ENCODE results near the gene SMIM14. TPM values are rescaled to one million over a fixed set of nuclear protein-coding genes. Genes with fewer than 3 reads are reported as not detected.

SMIM14 gene
- total and polyA plus RNA-seq, 2 donors (not counting 1 experiment from before 2014, with no cell fraction given) = 39.0 to 41.4 TPM

GRCh38 chr4:39569209-39569608 lies 69.5 kb downstream of the SMIM14 start:
- Histone ChIP-seq H3K36me3 (ENCODE audit: control insufficient read depth, insufficient read depth, low read length) (no peaks in the 10 kb centered on the region), H3K4me2 (ENCODE audit: extremely low read depth, insufficient read depth, low read length) (no peak overlapping the region), H3K4me1 (ENCODE audit: control insufficient read depth, extremely low read depth, insufficient read depth, low read length) (no peaks in the 10 kb centered on the region), H4K20me1 (ENCODE audit: control insufficient read depth, extremely low read depth, insufficient read depth, low read length) (no peaks in the 10 kb centered on the region), H3K9me3 (ENCODE audit: control insufficient read depth, insufficient read depth, low read depth, low read length) (no peaks in the 10 kb centered on the region), H3K9ac (ENCODE audit: insufficient read depth, low read length) (no peak overlapping the region), H3K4me3 (replicated peaks in 1 of 4; ENCODE audit: control extremely low read depth in 1 of 4, insufficient read depth in 1 of 4, low read depth in 3 of 4, low read length in 4 of 4) (no peak overlapping the region), H3K27me3 (ENCODE audit: control insufficient read depth, insufficient read depth, low read length) (no peaks in the 10 kb centered on the region), H3K27ac (ENCODE audit: insufficient read depth, low read length) (no peak overlapping the region), H2AFZ (ENCODE audit: low read length) (no peak overlapping the region), H3K79me2 (ENCODE audit: control insufficient read depth, insufficient read depth, low read length) (no peaks in the 10 kb centered on the region)
- TF ChIP-seq CTCF (conservative IDR thresholded peaks at IDR 0.05 in 1 of 2, IDR thresholded peaks at IDR 0.05 in 1 of 2; ENCODE audit: low read depth in 1 of 2, low read length in 2 of 2) (no peak), EZH2 (IDR thresholded peaks at IDR 0.05; ENCODE audit: low read length, missing control alignments) (no peak)
- DNase-seq (ENCODE audit: low read depth in 2 of 2) = no peak

DNA sequence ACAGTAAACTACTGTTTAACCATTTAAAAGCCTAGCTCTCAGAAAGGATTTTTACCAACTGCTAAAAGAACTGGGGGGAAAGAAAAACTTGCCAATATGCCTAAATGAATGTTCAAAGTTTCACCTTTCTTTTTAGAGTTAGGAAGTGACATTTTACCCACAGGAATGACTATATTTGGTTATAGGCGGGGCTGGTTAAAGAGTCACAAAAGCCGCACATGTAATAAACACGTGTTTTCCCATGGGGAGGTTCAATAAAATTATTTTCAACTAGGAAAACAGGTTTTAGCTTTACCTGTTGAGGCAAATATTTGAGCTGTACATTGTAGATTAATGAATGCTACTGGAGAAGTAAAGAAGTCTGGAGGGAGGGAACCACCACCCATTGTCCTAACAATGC lies 69.9 kb downstream of the SMIM14 start:
- Histone ChIP-seq H3K36me3 (ENCODE audit: control insufficient read depth, insufficient read depth, low read length) (no peaks in the 10 kb centered on the region), H3K27ac (ENCODE audit: insufficient read depth, low read length) (no peak overlapping the region), H3K27me3 (ENCODE audit: control insufficient read depth, insufficient read depth, low read length) (no peaks in the 10 kb centered on the region)

DNA sequence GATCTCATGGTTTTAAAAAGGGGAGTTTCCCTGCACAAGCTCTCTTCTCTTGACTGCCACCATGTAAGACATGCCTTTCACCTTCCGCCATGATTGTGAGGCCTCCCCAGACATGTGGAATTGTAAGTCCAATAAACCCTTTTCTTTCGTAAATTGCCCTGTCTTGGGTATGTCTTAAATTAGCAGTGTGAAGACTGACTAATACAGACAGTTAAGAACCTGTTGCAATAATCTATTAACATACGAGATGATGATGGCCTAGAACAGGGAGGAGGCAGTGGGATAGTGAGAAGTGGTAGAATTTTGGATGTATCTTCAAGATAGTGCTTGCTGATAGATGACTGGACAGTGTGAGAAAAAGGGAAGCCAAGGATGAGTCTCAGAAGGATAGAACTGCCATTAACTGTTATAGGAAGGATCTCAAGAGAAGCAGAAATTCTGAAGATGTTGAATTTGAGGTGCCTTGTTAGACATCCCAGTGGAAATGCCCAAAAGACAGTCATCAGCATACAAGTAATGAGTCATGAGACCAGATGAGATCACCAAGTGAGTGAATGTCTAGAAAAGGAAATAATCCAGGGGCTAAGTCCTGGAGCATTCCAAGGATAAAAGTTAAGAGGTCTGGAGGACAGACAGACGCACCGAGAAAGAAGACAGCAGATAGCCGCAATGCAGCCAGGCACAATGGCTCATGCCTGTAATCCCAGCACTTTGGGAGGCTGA lies 72.6 kb downstream of the SMIM14 start:
- no peaks in the 10 kb centered on the region for H3K4me1 ChIP-seq (ENCODE audit: control insufficient read depth, extremely low read depth, insufficient read depth, low read length)
- H3K9ac ChIP-seq (ENCODE audit: insufficient read depth, low read length) = no peak overlapping the region
- peak overlapping the region; percentile 30 for H3K27ac ChIP-seq (ENCODE audit: insufficient read depth, low read length)
- H3K79me2 ChIP-seq (ENCODE audit: control insufficient read depth, insufficient read depth, low read length) = no peaks in the 10 kb centered on the region
- DNase-seq (ENCODE audit: low read depth in 2 of 2) = peak; percentile 77 to 95
- H2AFZ ChIP-seq (ENCODE audit: low read length) = no peak overlapping the region
- H3K27me3 ChIP-seq (ENCODE audit: control insufficient read depth, insufficient read depth, low read length) = no peaks in the 10 kb centered on the region
- no peaks in the 10 kb centered on the region for H3K36me3 ChIP-seq (ENCODE audit: control insufficient read depth, insufficient read depth, low read length)
- H3K9me3 ChIP-seq (ENCODE audit: control insufficient read depth, insufficient read depth, low read depth, low read length) = no peaks in the 10 kb centered on the region
- TF ChIP-seq EZH2 (IDR thresholded peaks at IDR 0.05; ENCODE audit: low read length, missing control alignments) = no peak
- no peak for TF ChIP-seq CTCF (conservative IDR thresholded peaks at IDR 0.05 in 1 of 2, IDR thresholded peaks at IDR 0.05 in 1 of 2; ENCODE audit: low read depth in 1 of 2, low read length in 2 of 2)
- no peak overlapping the region for H3K4me2 ChIP-seq (ENCODE audit: extremely low read depth, insufficient read depth, low read length)
- H3K4me3 ChIP-seq (replicated peaks in 1 of 4; ENCODE audit: control extremely low read depth in 1 of 4, insufficient read depth in 1 of 4, low read depth in 3 of 4, low read length in 4 of 4) = no peak overlapping the region
- H4K20me1 ChIP-seq (ENCODE audit: control insufficient read depth, extremely low read depth, insufficient read depth, low read length) = no peaks in the 10 kb centered on the region

More for the DNA sequence above, 69.9 kb downstream of the SMIM14 start:
- no peaks in the 10 kb centered on the region for H4K20me1 ChIP-seq (ENCODE audit: control insufficient read depth, extremely low read depth, insufficient read depth, low read length)
- H3K79me2 ChIP-seq (ENCODE audit: control insufficient read depth, insufficient read depth, low read length) = no peaks in the 10 kb centered on the region
- H2AFZ ChIP-seq (ENCODE audit: low read length) = no peak overlapping the region
- no peak overlapping the region for H3K4me3 ChIP-seq (replicated peaks in 1 of 4; ENCODE audit: control extremely low read depth in 1 of 4, insufficient read depth in 1 of 4, low read depth in 3 of 4, low read length in 4 of 4)
- no peaks in the 10 kb centered on the region for H3K4me1 ChIP-seq (ENCODE audit: control insufficient read depth, extremely low read depth, insufficient read depth, low read length)
- H3K4me2 ChIP-seq (ENCODE audit: extremely low read depth, insufficient read depth, low read length) = no peak overlapping the region
- no peaks in the 10 kb centered on the region for H3K9me3 ChIP-seq (ENCODE audit: control insufficient read depth, insufficient read depth, low read depth, low read length)
- H3K9ac ChIP-seq (ENCODE audit: insufficient read depth, low read length) = no peak overlapping the region
- TF ChIP-seq CTCF (conservative IDR thresholded peaks at IDR 0.05 in 1 of 2, IDR thresholded peaks at IDR 0.05 in 1 of 2; ENCODE audit: low read depth in 1 of 2, low read length in 2 of 2) (no peak), EZH2 (IDR thresholded peaks at IDR 0.05; ENCODE audit: low read length, missing control alignments) (no peak)
- no peak for DNase-seq (ENCODE audit: low read depth in 2 of 2)
